Right lobe of liver (tissue), 6 donors: ENCODE data around the gene BTG2. TPM values are rescaled to one million over a fixed set of nuclear protein-coding genes. Genes with fewer than 3 reads are reported as not detected.

Source experiments
- ATAC-seq, 4 donors: fragments of 200-7000 bp; cut with Tn5 transposase; one replicate each; pipeline ENCODE4 v1.9.1; 2020; ENCODE audit warnings: mild to moderate bottlenecking in 4 of 4, moderate library complexity in 4 of 4
- DNase-seq, 3 donors: peaks; one replicate each; pipeline ENCODE4 v3.0.0-alpha.2; 2020
- H3K27ac ChIP-seq, 3 donors: fragments of 200-600 bp; one replicate each; pipeline ENCODE4 v1.8.0; 2022
- H3K27me3 ChIP-seq, 2 donors: fragments of 200-600 bp; one replicate each; pipeline ENCODE4 v1.8.0; 2022
- H3K36me3 ChIP-seq, 4 donors: fragments of 200-600 bp; sonication (generic) in 1 of 4; one replicate each; pipeline versions ENCODE4 v1.5.1 to v1.8.0; 2017 to 2022; ENCODE audit warnings: control low read depth in 1 of 4
- H3K4me1 ChIP-seq, 4 donors: fragments of 200-600 bp; sonication (generic) in 1 of 4; one replicate each; pipeline versions ENCODE4 v1.5.1 to v1.8.0; 2017 to 2022; ENCODE audit warnings: control low read depth in 1 of 4
- H3K4me3 ChIP-seq, 3 donors: fragments of 200-600 bp; one replicate each; pipeline ENCODE4 v1.8.0; 2022
- H3K9me3 ChIP-seq, 4 donors: fragments of 200-600 bp; sonication (generic) in 1 of 4; one replicate each; pipeline versions ENCODE4 v1.5.1 to v1.8.0; 2017 to 2022; ENCODE audit warnings: control low read depth in 1 of 4
- POLR2A ChIP-seq: fragments of 450-650 bp; IDR thresholded peaks from one replicate; pipeline ENCODE4 v1.6.1; 2017; ENCODE audit warnings: antibody characterized with exemption, mild to moderate bottlenecking
- WGBS: methylation state at CpG from one replicate; pipeline ENCODE4 v1.1.6; 2018; ENCODE audit warnings: low coverage, low lambda C conversion rate; ENCODE audit not compliant: insufficient coverage; ENCODE audit errors: missing lambda C conversion rate; 5-methylcytosine and 5-hydroxymethylcytosine counted together
- intact Hi-C, 2 donors: fragments of 100-400 bp; cut with DNase I; formaldehyde crosslinking; loops; one replicate each; pipeline versions ENCODE4 v1.11.2 to v1.14.1; 2022
- total RNA-seq, 6 experiments: library from RNA; depleted of rRNA in 2 of 6; stranded (reverse); fragments of >200 nt in 2 of 6; fragmentation: NEBNext Ultra II Directional in 3 of 6; extraction: Animal tissue kit (Norgen Biotek cat#: 25700) in 3 of 6; gene quantifications; one replicate each; pipeline versions ENCODE4 v1.1.0 to v1.2.4, GENCODE V29; 2016 to 2023
- TF ChIP-seq, protein P1 (sequence below), 4 donors: fragments of 200-600 bp in 3 of 4; fragments of 450-650 bp in 1 of 4; IDR thresholded peaks; one replicate each; pipeline versions ENCODE4 v1.5.1 to v1.8.0; 2016 to 2022; ENCODE audit warnings: antibody characterized with exemption in 4 of 4, mild to moderate bottlenecking in 2 of 4
- donor health status: DM: no; HTN: yes; CAD: no.
- donor health status: DM: no; HTN: no; CAD: no.
- donor health status: DM: no; HTN: no; CAD: no.
- donor health status: DM: no; HTN: yes; CAD: no.
- donor health status: DM: no; HTN: yes; CAD: no.

Gene BTG2
- total RNA-seq, 6 experiments from 2014 or later = 2.0 to 11.2 (median 5.4) TPM

DNA sequence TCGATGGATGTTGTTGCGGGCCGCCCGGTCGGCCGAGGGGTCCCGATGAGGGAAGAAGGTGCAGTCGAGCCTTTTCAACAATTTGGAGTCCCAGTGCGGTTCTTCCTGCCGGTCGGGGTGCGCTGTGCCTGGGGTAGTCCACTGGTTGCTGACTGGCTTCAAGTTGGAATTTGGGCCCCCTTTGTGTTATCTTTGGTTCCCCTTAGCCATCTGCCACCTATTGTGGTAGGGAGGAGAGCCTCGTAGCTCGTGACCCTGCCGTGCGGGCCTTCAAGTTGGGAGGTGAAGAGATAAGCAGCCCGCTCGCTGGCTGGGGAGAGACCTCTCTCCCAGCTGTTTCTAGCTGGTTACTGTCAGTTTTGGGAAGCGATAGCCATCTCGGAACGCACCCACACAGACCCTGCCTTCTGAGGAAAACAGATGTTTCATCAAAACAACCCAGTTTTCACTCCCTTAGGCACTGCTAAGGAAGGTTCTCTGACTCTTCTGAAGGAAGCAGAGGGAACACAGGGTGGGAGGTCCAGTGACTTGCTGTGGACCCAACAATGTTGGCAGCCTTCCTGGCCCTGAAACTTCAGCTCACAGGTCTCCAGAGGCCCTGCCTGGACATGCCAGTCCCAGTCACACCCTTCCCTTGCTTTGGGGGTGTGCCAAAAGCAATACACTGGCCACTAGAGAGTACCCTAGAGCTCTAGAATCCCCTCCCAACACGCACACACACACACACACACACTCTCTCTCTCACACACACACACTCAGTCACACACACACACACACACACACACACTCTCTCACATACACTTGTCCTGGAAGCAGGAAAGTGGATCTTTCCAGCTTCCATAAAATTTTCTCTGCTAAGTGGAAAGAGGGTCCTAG lies 1.0 kb downstream of the BTG2 start:
- peak; percentile 5 to 46 (median 28) for ATAC-seq
- Histone ChIP-seq H3K27ac (peak overlapping the region; percentile 93 to 97 (median 96)), H3K36me3 (no peaks in the 10 kb centered on the region), H3K27me3 (no peaks in the 10 kb centered on the region), H3K9me3 (no peaks in the 10 kb centered on the region), H3K4me1 (no peaks in the 10 kb centered on the region), H3K4me3 (peak overlapping the region; percentile 79 to 89 (median 88))
- TF ChIP-seq, protein P1, sequence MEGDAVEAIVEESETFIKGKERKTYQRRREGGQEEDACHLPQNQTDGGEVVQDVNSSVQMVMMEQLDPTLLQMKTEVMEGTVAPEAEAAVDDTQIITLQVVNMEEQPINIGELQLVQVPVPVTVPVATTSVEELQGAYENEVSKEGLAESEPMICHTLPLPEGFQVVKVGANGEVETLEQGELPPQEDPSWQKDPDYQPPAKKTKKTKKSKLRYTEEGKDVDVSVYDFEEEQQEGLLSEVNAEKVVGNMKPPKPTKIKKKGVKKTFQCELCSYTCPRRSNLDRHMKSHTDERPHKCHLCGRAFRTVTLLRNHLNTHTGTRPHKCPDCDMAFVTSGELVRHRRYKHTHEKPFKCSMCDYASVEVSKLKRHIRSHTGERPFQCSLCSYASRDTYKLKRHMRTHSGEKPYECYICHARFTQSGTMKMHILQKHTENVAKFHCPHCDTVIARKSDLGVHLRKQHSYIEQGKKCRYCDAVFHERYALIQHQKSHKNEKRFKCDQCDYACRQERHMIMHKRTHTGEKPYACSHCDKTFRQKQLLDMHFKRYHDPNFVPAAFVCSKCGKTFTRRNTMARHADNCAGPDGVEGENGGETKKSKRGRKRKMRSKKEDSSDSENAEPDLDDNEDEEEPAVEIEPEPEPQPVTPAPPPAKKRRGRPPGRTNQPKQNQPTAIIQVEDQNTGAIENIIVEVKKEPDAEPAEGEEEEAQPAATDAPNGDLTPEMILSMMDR (IDR thresholded peaks at IDR 0.05) = no peak
- 10% methylated on average over 4 of the region's 22 CpGs for WGBS
- peak; percentile 69 to 80 (median 75) for DNase-seq
- intact Hi-C loops = no loop called here

DNA sequence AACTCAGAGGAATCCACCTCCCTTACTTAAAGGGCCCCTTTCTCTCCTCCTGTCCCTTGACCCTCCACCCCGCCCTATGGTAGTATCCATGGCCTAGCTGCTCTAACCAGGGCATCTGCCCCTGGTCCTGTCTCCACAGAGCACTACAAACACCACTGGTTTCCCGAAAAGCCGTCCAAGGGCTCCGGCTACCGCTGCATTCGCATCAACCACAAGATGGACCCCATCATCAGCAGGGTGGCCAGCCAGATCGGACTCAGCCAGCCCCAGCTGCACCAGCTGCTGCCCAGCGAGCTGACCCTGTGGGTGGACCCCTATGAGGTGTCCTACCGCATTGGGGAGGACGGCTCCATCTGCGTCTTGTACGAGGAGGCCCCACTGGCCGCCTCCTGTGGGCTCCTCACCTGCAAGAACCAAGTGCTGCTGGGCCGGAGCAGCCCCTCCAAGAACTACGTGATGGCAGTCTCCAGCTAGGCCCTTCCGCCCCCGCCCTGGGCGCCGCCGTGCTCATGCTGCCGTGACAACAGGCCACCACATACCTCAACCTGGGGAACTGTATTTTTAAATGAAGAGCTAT lies 1.7 kb downstream of the BTG2 start:
- no peaks in the 10 kb centered on the region for H3K9me3 ChIP-seq
- no peak for ATAC-seq
- no peaks in the 10 kb centered on the region for H3K36me3 ChIP-seq
- TF ChIP-seq, protein P1 (IDR thresholded peaks at IDR 0.05) = no peak
- no peak for TF ChIP-seq POLR2A
- H3K4me1 ChIP-seq = no peaks in the 10 kb centered on the region
- peak overlapping the region in 1 of 3 donors; percentile 24 for H3K27ac ChIP-seq
- H3K4me3 ChIP-seq = peak overlapping the region in 2 of 3 donors; percentile 20 to 79
- whole genome bisulfite sequencing = 90% methylated on average over 15 of the region's 21 CpGs
- DNase-seq = peak in 2 of 3 donors; percentile 43 to 60
- intact Hi-C loops = no loop called here
- H3K27me3 ChIP-seq = no peaks in the 10 kb centered on the region

DNA sequence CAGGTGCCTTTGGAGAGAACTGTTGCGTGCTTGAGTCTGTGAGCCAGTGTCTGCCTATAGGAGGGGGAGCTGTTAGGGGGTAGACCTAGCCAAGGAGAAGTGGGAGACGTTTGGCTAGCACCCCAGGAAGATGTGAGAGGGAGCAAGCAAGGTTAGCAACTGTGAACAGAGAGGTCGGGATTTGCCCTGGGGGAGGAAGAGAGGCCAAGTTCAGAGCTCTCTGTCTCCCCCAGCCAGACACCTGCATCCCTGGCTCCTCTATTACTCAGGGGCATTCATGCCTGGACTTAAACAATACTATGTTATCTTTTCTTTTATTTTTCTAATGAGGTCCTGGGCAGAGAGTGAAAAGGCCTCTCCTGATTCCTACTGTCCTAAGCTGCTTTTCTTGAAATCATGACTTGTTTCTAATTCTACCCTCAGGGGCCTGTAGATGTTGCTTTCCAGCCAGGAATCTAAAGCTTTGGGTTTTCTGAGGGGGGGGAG lies 2.4 kb downstream of the BTG2 start:
- H3K27ac ChIP-seq = no peak overlapping the region
- no peaks in the 10 kb centered on the region for H3K36me3 ChIP-seq
- no peaks in the 10 kb centered on the region for H3K9me3 ChIP-seq
- H3K4me3 ChIP-seq = peak overlapping the region in 2 of 3 donors; percentile 20 to 79
- H3K27me3 ChIP-seq = no peaks in the 10 kb centered on the region
- ATAC-seq (no peak), DNase-seq (no peak)
- intact Hi-C loops = no loop called here
- 56% methylated on average over 2 of the region's 3 CpGs for WGBS
- no peaks in the 10 kb centered on the region for H3K4me1 ChIP-seq
- TF ChIP-seq POLR2A = no peak
- TF ChIP-seq, protein P1 (IDR thresholded peaks at IDR 0.05) = no peak

DNA sequence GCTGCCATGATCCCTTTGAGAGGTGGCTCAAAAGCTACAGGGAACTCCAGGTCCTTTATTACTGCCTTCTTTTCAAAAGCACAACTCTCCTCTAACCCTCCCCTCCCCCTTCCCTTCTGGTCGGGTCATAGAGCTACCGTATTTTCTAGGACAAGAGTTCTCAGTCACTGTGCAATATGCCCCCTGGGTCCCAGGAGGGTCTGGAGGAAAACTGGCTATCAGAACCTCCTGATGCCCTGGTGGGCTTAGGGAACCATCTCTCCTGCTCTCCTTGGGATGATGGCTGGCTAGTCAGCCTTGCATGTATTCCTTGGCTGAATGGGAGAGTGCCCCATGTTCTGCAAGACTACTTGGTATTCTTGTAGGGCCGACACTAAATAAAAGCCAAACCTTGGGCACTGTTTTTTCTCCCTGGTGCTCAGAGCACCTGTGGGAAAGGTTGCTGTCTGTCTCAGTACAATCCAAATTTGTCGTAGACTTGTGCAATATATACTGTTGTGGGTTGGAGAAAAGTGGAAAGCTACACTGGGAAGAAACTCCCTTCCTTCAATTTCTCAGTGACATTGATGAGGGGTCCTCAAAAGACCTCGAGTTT lies 3.1 kb downstream of the BTG2 start:
- Histone ChIP-seq H3K4me1 (no peaks in the 10 kb centered on the region), H3K9me3 (no peaks in the 10 kb centered on the region), H3K27ac (no peak overlapping the region), H3K36me3 (no peaks in the 10 kb centered on the region), H3K27me3 (no peaks in the 10 kb centered on the region), H3K4me3 (peak overlapping the region in 1 of 3 donors; percentile 79)
- DNase-seq = no peak
- intact Hi-C loops = no loop called here
- 62% methylated on average over 4 of the region's 5 CpGs for WGBS
- TF ChIP-seq POLR2A = no peak
- TF ChIP-seq, protein P1 (IDR thresholded peaks at IDR 0.05) = no peak
- no peak for ATAC-seq
